ENCODE data around the gene EHMT1. TPM values are rescaled to one million over a fixed set of nuclear protein-coding genes. Genes with fewer than 3 reads are reported as not detected.
"Not testable (repeated sequence)": the region's sequence is repeated elsewhere in the genome, so short reads cannot be mapped to it uniquely, and the experiment has no call there.

EHMT1 gene
- total RNA-seq, 1 donor from 2014 or later: 59.9 TPM

DNA sequence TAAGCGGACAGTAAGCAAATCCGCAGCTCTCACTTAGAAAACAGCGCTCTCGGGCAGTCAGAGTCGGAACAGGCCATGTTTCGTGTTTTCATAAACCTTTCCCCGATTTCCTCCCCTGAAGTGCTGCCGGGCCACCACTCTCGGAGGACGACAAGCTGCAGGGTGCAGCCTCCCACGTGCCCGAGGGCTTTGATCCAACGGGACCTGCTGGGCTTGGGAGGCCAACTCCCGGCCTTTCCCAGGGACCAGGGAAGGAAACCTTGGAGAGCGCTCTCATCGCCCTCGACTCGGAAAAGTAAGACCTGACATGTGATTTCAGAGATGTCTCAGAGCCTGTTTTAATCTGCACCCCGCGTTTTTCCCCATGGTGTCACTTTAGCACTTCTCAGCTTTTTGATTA lies 159.0 kb downstream of the EHMT1 start:
- TF ChIP-seq, protein P1, sequence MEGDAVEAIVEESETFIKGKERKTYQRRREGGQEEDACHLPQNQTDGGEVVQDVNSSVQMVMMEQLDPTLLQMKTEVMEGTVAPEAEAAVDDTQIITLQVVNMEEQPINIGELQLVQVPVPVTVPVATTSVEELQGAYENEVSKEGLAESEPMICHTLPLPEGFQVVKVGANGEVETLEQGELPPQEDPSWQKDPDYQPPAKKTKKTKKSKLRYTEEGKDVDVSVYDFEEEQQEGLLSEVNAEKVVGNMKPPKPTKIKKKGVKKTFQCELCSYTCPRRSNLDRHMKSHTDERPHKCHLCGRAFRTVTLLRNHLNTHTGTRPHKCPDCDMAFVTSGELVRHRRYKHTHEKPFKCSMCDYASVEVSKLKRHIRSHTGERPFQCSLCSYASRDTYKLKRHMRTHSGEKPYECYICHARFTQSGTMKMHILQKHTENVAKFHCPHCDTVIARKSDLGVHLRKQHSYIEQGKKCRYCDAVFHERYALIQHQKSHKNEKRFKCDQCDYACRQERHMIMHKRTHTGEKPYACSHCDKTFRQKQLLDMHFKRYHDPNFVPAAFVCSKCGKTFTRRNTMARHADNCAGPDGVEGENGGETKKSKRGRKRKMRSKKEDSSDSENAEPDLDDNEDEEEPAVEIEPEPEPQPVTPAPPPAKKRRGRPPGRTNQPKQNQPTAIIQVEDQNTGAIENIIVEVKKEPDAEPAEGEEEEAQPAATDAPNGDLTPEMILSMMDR (IDR thresholded peaks at IDR 0.05; ENCODE audit: insufficient read depth, low read length, poor library complexity, severe bottlenecking): no peak
- no peaks in the 10 kb centered on the region for H3K27me3 ChIP-seq (ENCODE audit: control insufficient read depth, insufficient read depth, low read length)
- H3K36me3 ChIP-seq (ENCODE audit: control insufficient read depth, insufficient read depth, low read length): peaks cover 5% of the 10 kb centered on the region
- DNase-seq (ENCODE audit: low read depth): no peak
- no peak overlapping the region for H3K4me3 ChIP-seq (ENCODE audit: low read depth, low read length)

DNA sequence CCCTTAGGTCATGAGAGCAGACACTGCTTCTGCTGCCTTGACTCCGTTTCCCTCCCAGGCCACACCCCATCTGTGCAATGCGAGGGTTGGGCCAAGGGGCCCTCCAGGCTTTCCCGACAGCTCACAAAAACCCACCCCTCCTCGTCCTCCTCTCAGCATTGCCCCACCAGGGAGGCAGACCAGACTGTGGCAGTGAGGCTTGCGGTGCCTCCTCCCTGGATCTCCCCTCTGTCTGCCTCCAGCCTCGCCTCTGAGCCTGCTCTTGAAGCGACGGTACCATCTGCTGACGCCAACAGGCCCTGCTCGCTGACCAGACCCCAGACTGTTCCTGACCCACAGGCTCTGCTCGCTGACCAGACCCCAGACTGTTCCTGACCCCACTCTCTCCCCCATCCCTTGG lies 159.5 kb downstream of the EHMT1 start:
- Histone ChIP-seq H3K36me3 (ENCODE audit: control insufficient read depth, insufficient read depth, low read length) (peaks cover 5% of the 10 kb centered on the region), H3K4me3 (ENCODE audit: low read depth, low read length) (no peak overlapping the region), H3K27me3 (ENCODE audit: control insufficient read depth, insufficient read depth, low read length) (no peaks in the 10 kb centered on the region)
- TF ChIP-seq, protein P1 (IDR thresholded peaks at IDR 0.05; ENCODE audit: insufficient read depth, low read length, poor library complexity, severe bottlenecking): no peak
- DNase-seq (ENCODE audit: low read depth): no peak

DNA sequence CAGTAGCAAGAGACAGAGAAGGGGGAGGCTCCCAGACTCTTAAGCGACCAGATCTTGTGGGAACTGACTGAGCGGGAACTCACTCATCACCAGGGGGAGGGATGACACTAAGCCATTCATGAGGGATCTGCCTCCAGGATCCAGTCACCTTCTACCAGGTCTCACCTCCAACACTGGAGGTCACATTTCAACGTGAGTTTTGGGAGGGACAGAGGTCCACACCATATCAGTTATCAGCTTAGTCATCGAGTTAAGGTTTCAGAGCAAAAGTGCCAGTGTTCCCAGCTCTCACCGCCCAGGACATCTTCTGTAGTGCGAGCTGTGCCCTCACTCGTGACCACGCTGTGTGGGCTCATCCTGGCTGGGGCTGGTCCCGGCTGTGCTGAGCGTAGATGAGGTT lies 160.1 kb downstream of the EHMT1 start:
- Histone ChIP-seq H3K4me3 (ENCODE audit: low read depth, low read length) (no peak overlapping the region), H3K36me3 (ENCODE audit: control insufficient read depth, insufficient read depth, low read length) (peaks cover 5% of the 10 kb centered on the region), H3K27me3 (ENCODE audit: control insufficient read depth, insufficient read depth, low read length) (no peaks in the 10 kb centered on the region)
- DNase-seq (ENCODE audit: low read depth): no peak
- TF ChIP-seq, protein P1 (IDR thresholded peaks at IDR 0.05; ENCODE audit: insufficient read depth, low read length, poor library complexity, severe bottlenecking): no peak

DNA sequence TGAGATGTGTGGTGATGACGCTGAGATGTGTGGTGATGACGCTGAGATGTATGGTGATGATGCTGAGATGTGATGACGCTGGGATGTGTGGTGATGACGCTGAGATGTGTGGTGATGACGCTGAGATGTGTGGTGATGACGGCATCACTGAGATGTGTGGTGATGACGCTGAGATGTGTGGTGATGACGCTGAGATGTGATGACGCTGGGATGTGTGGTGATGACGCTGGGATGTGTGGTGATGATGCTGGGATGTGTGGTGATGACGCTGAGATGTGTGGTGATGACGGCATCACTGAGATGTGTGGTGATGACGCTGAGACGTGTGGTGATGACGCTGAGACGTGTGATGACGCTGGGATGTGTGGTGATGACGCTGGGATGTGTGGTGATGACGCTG lies 161.2 kb downstream of the EHMT1 start:
- not testable (repeated sequence) for H3K27me3 ChIP-seq (ENCODE audit: control insufficient read depth, insufficient read depth, low read length); DNase-seq (ENCODE audit: low read depth); H3K4me3 ChIP-seq (ENCODE audit: low read depth, low read length); H3K36me3 ChIP-seq (ENCODE audit: control insufficient read depth, insufficient read depth, low read length)

DNA sequence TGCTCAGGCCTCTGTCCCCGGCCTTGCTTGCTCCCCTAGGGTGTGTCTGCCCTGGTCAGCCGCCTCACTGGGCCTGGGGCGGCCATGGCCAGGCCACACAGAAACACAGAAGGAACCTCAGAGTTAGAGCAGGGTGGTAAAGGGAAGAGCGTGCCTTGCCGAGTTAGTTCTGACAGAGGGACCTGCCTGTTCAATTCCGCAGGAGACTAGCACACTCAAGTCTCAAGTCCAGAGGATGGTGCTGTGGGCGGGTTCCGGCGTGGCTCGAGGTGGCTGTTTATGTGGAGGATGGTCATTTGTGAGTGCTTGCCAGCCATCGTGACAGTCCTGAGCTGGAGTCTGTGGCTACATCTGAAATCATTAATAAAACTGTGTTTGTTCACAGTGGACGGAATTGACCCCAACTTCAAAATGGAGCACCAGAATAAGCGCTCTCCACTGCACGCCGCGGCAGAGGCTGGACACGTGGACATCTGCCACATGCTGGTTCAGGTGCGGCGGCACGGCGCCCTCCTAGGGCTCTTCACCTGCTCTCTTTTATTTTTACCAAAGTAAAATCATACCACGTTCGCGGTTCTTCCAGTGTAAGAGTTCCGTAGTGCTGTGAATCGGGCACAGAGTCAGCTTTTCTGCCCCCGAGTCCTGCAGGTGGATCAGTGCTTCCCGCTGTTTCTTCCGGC lies 163.2 kb downstream of the EHMT1 start:
- H3K36me3 ChIP-seq (ENCODE audit: control insufficient read depth, insufficient read depth, low read length): peaks cover 5% of the 10 kb centered on the region
- DNase-seq (ENCODE audit: low read depth): no peak
- TF ChIP-seq, protein P1 (IDR thresholded peaks at IDR 0.05; ENCODE audit: insufficient read depth, low read length, poor library complexity, severe bottlenecking): no peak

DNA sequence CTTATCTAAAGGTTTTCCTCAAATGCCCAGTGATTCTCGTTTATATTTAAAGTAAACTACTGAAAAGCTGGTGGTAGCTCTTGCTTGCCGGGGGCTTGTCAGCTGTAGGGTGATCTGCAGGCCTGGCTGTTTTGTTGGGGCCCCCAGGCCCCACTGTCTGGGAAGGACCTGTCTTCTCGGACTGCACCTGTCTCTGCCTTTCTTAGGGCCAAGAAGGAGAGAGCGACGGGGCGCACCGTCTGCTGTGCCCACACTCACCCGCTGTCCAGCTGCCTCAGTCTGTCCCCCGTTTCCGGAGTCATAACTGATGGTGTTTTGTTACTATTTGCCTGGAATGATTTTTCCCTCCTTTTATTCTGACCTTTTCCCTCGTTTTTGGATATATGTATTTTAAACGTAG lies 164.7 kb downstream of the EHMT1 start:
- Histone ChIP-seq H3K36me3 (ENCODE audit: control insufficient read depth, insufficient read depth, low read length) (peaks cover 5% of the 10 kb centered on the region), H3K27me3 (ENCODE audit: control insufficient read depth, insufficient read depth, low read length) (no peaks in the 10 kb centered on the region), H3K4me3 (ENCODE audit: low read depth, low read length) (no peak overlapping the region)
- DNase-seq (ENCODE audit: low read depth): no peak
- TF ChIP-seq, protein P1 (IDR thresholded peaks at IDR 0.05; ENCODE audit: insufficient read depth, low read length, poor library complexity, severe bottlenecking): no peak

More for the DNA sequence above, 163.2 kb downstream of the EHMT1 start:
- H3K4me3 ChIP-seq (ENCODE audit: low read depth, low read length): no peak overlapping the region
- no peaks in the 10 kb centered on the region for H3K27me3 ChIP-seq (ENCODE audit: control insufficient read depth, insufficient read depth, low read length)

All from kidney epithelial cell (primary cell).